Activated CD8-positive, alpha-beta memory T cell treated with anti-CD3 and anti-CD28 coated beads for 1 hour (primary cell): ENCODE results near the gene MACROD2.

Experiments
- DNase-seq, 2 donors: peaks; one replicate each; pipeline ENCODE4 v3.0.0-alpha.2; 2020; ENCODE audit warnings: low read depth in 1 of 2; ENCODE audit errors: extremely low read depth in 1 of 2

MACROD2 gene

GRCh38 chr20:14885661-14886060 lies 890.3 kb downstream of the MACROD2 start:
- DNase-seq = no peak

- no peak for DNase-seq
These were observed 892.8 kb downstream of the MACROD2 start for GRCh38 chr20:14888134-14888533.

GRCh38 chr20:14889496-14890255 lies 894.4 kb downstream of the MACROD2 start:
- DNase-seq = no peak

GRCh38 chr20:14890713-14891112 lies 895.4 kb downstream of the MACROD2 start:
- no peak for DNase-seq

GRCh38 chr20:14892782-14893181 lies 897.5 kb downstream of the MACROD2 start:
- DNase-seq = no peak

- DNase-seq = no peak
These were observed 901.3 kb downstream of the MACROD2 start for GRCh38 chr20:14896569-14896968.

GRCh38 chr20:14897608-14898007 lies 902.3 kb downstream of the MACROD2 start:
- no peak for DNase-seq

- no peak for DNase-seq
These were observed 907.2 kb downstream of the MACROD2 start for GRCh38 chr20:14902432-14903089.

GRCh38 chr20:14906908-14907434 lies 911.7 kb downstream of the MACROD2 start:
- DNase-seq = no peak

- no peak for DNase-seq
These were observed 914.8 kb downstream of the MACROD2 start for GRCh38 chr20:14910126-14910525.

- DNase-seq = no peak
These were observed 918.7 kb downstream of the MACROD2 start for GRCh38 chr20:14913896-14914620.

GRCh38 chr20:14914633-14915032 lies 919.3 kb downstream of the MACROD2 start:
- no peak for DNase-seq

GRCh38 chr20:14915356-14915755 lies 920.0 kb downstream of the MACROD2 start:
- DNase-seq = no peak

- DNase-seq = no peak
These were observed 921.1 kb downstream of the MACROD2 start for GRCh38 chr20:14916360-14916920.

GRCh38 chr20:14918281-14918680 lies 923.0 kb downstream of the MACROD2 start:
- DNase-seq = no peak

- no peak for DNase-seq
These were observed 923.7 kb downstream of the MACROD2 start for GRCh38 chr20:14918976-14919375.

GRCh38 chr20:14919501-14920081 lies 924.3 kb downstream of the MACROD2 start:
- no peak for DNase-seq

- no peak for DNase-seq
These were observed 926.2 kb downstream of the MACROD2 start for GRCh38 chr20:14921513-14921912.

- no peak for DNase-seq
These were observed 927.4 kb downstream of the MACROD2 start for GRCh38 chr20:14922503-14923267.

GRCh38 chr20:14924433-14924832 lies 929.1 kb downstream of the MACROD2 start:
- no peak for DNase-seq
